Natural killer cell treated with Interleukin-12 subunit alpha and Interleukin-12 subunit beta and Interleukin-15 and Interleukin-18, amount 100 ng/mL, for 72 hours (primary cell): Measurements from ENCODE around the gene AUTS2. TPM values are rescaled to one million over a fixed set of nuclear protein-coding genes. Genes with fewer than 3 reads are reported as not detected.

ENCODE experiments used
- ATAC-seq, 2 donors: fragments of 150-1000 bp; cut with Tn5 transposase in 1 of 2; sonication (Bioruptor Pico), chemical (Tn5 transposase) in 1 of 2; 2 replicates each; pipeline ENCODE4 v1.10.0; 2021
- DNase-seq: peaks from one replicate; pipeline ENCODE4 v3.0.0; 2022; ENCODE audit warnings: low spot score
- H3K27ac Mint-ChIP-seq, 2 donors: 1 replicate in 1 of 2; 2 replicates in 1 of 2; pipeline ENCODE4 v1.8.0; 2022; ENCODE audit warnings: mixed read lengths in 2 of 2, mild to moderate bottlenecking in 1 of 2, moderate library complexity in 1 of 2
- H3K27me3 Mint-ChIP-seq, 2 donors: 1 replicate in 1 of 2; 2 replicates in 1 of 2; pipeline ENCODE4 v1.8.0; 2022; ENCODE audit warnings: mixed read lengths in 2 of 2
- H3K36me3 Mint-ChIP-seq: one replicate; pipeline ENCODE4 v1.8.0; 2022; ENCODE audit warnings: mixed read lengths
- H3K4me1 Mint-ChIP-seq, 2 donors: 1 replicate in 1 of 2; 2 replicates in 1 of 2; pipeline ENCODE4 v1.8.0; 2022; ENCODE audit warnings: low read depth in 2 of 2, mixed read lengths in 2 of 2, mild to moderate bottlenecking in 1 of 2
- H3K4me3 Mint-ChIP-seq: one replicate; pipeline ENCODE4 v1.8.0; 2022; ENCODE audit warnings: mixed read lengths
- H3K9me3 Mint-ChIP-seq: 2 replicates; pipeline ENCODE4 v1.8.0; 2022; ENCODE audit warnings: mixed read lengths
- total RNA-seq, 2 donors: library from RNA; stranded (reverse); gene quantifications; one replicate each; pipeline ENCODE4 v1.2.3, GENCODE V29; 2022

AUTS2 gene
- total RNA-seq, 2 donors from 2014 or later: 14.3 to 43.0 TPM

GRCh38 chr7:69873512-69873911 is 275.2 kb downstream of the AUTS2 start:
- Mint-ChIP-seq H3K4me3 (no peak overlapping the region), H3K27me3 (no peaks in the 10 kb centered on the region), H3K4me1 (peaks cover 20 to 35% of the 10 kb centered on the region in 2 donors), H3K36me3 (no peaks in the 10 kb centered on the region), H3K9me3 (no peaks in the 10 kb centered on the region), H3K27ac (no peak overlapping the region)
- ATAC-seq (no peak), DNase-seq (no peak)

- Mint-ChIP-seq H3K27me3 (no peaks in the 10 kb centered on the region), H3K4me3 (no peak overlapping the region), H3K4me1 (peaks cover 15 to 21% of the 10 kb centered on the region in 2 donors), H3K27ac (no peak overlapping the region), H3K9me3 (no peaks in the 10 kb centered on the region), H3K36me3 (no peaks in the 10 kb centered on the region)
- ATAC-seq (no peak), DNase-seq (no peak)
Observed at GRCh38 chr7:69878015-69878414, 279.7 kb downstream of the AUTS2 start.

- DNase-seq (no peak), ATAC-seq (no peak)
- no peak overlapping the region for H3K27ac Mint-ChIP-seq
- H3K4me3 Mint-ChIP-seq: no peak overlapping the region
- H3K9me3 Mint-ChIP-seq: no peaks in the 10 kb centered on the region
- H3K36me3 Mint-ChIP-seq: no peaks in the 10 kb centered on the region
- H3K27me3 Mint-ChIP-seq: no peaks in the 10 kb centered on the region
- peaks cover 14 to 16% of the 10 kb centered on the region in 2 donors for H3K4me1 Mint-ChIP-seq
Observed at GRCh38 chr7:69878591-69878990, 280.3 kb downstream of the AUTS2 start.

- Mint-ChIP-seq H3K36me3 (no peaks in the 10 kb centered on the region), H3K4me1 (peaks cover 6 to 7% of the 10 kb centered on the region in 2 donors), H3K27me3 (no peaks in the 10 kb centered on the region), H3K4me3 (no peak overlapping the region), H3K27ac (no peak overlapping the region), H3K9me3 (no peaks in the 10 kb centered on the region)
- ATAC-seq: no peak
- DNase-seq: no peak
Observed at GRCh38 chr7:69879989-69880388, 281.7 kb downstream of the AUTS2 start.

GRCh38 chr7:69880840-69881239 is 282.6 kb downstream of the AUTS2 start:
- no peaks in the 10 kb centered on the region for H3K9me3 Mint-ChIP-seq
- H3K4me3 Mint-ChIP-seq: no peak overlapping the region
- ATAC-seq (no peak), DNase-seq (no peak)
- no peak overlapping the region for H3K27ac Mint-ChIP-seq
- no peaks in the 10 kb centered on the region for H3K36me3 Mint-ChIP-seq
- H3K4me1 Mint-ChIP-seq: peaks cover 6 to 7% of the 10 kb centered on the region in 2 donors
- H3K27me3 Mint-ChIP-seq: no peaks in the 10 kb centered on the region

GRCh38 chr7:69882269-69882668 is 284.0 kb downstream of the AUTS2 start:
- no peaks in the 10 kb centered on the region for H3K36me3 Mint-ChIP-seq
- no peaks in the 10 kb centered on the region for H3K27me3 Mint-ChIP-seq
- DNase-seq (no peak), ATAC-seq (no peak)
- H3K4me3 Mint-ChIP-seq: no peak overlapping the region
- H3K4me1 Mint-ChIP-seq: peaks cover 6 to 7% of the 10 kb centered on the region in 2 donors
- no peak overlapping the region for H3K27ac Mint-ChIP-seq
- H3K9me3 Mint-ChIP-seq: no peaks in the 10 kb centered on the region

GRCh38 chr7:69883399-69883891 is 285.2 kb downstream of the AUTS2 start:
- H3K27ac Mint-ChIP-seq: no peak overlapping the region
- ATAC-seq: no peak
- DNase-seq: no peak

GRCh38 chr7:69885431-69885830 is 287.2 kb downstream of the AUTS2 start:
- no peaks in the 10 kb centered on the region for H3K27me3 Mint-ChIP-seq
- no peak for ATAC-seq
- H3K4me3 Mint-ChIP-seq: no peak overlapping the region
- H3K36me3 Mint-ChIP-seq: no peaks in the 10 kb centered on the region
- no peaks in the 10 kb centered on the region for H3K4me1 Mint-ChIP-seq
- no peak overlapping the region for H3K27ac Mint-ChIP-seq
- no peaks in the 10 kb centered on the region for H3K9me3 Mint-ChIP-seq
- no peak for DNase-seq

More at GRCh38 chr7:69883399-69883891, 285.2 kb downstream of the AUTS2 start:
- Mint-ChIP-seq H3K27me3 (no peaks in the 10 kb centered on the region), H3K4me1 (no peaks in the 10 kb centered on the region), H3K4me3 (no peak overlapping the region), H3K9me3 (no peaks in the 10 kb centered on the region), H3K36me3 (no peaks in the 10 kb centered on the region)

- ATAC-seq: no peak
- Mint-ChIP-seq H3K36me3 (no peaks in the 10 kb centered on the region), H3K9me3 (no peaks in the 10 kb centered on the region), H3K4me1 (no peaks in the 10 kb centered on the region), H3K4me3 (no peak overlapping the region), H3K27me3 (no peaks in the 10 kb centered on the region), H3K27ac (no peak overlapping the region)
- no peak for DNase-seq
Observed at GRCh38 chr7:69889338-69889975, 291.2 kb downstream of the AUTS2 start.

GRCh38 chr7:69889976-69890351 is 291.7 kb downstream of the AUTS2 start:
- H3K9me3 Mint-ChIP-seq: no peaks in the 10 kb centered on the region
- H3K36me3 Mint-ChIP-seq: no peaks in the 10 kb centered on the region
- ATAC-seq (no peak), DNase-seq (no peak)
- no peak overlapping the region for H3K4me3 Mint-ChIP-seq
- no peak overlapping the region for H3K27ac Mint-ChIP-seq
- H3K4me1 Mint-ChIP-seq: no peaks in the 10 kb centered on the region
- H3K27me3 Mint-ChIP-seq: no peaks in the 10 kb centered on the region

GRCh38 chr7:69892790-69893189 is 294.5 kb downstream of the AUTS2 start:
- Mint-ChIP-seq H3K4me3 (no peak overlapping the region), H3K4me1 (peaks cover 0 to 9% of the 10 kb centered on the region in 2 donors), H3K27ac (no peak overlapping the region), H3K9me3 (no peaks in the 10 kb centered on the region), H3K27me3 (no peaks in the 10 kb centered on the region), H3K36me3 (no peaks in the 10 kb centered on the region)
- DNase-seq (no peak), ATAC-seq (no peak)

GRCh38 chr7:69893906-69894305 is 295.6 kb downstream of the AUTS2 start:
- DNase-seq (no peak), ATAC-seq (no peak)
- no peaks in the 10 kb centered on the region for H3K27me3 Mint-ChIP-seq
- H3K9me3 Mint-ChIP-seq: no peaks in the 10 kb centered on the region
- H3K36me3 Mint-ChIP-seq: no peaks in the 10 kb centered on the region
- H3K4me3 Mint-ChIP-seq: no peak overlapping the region
- H3K4me1 Mint-ChIP-seq: peaks cover 0 to 9% of the 10 kb centered on the region in 2 donors
- H3K27ac Mint-ChIP-seq: no peak overlapping the region

GRCh38 chr7:69895446-69895845 is 297.2 kb downstream of the AUTS2 start:
- ATAC-seq: no peak
- Mint-ChIP-seq H3K36me3 (no peaks in the 10 kb centered on the region), H3K27me3 (no peaks in the 10 kb centered on the region), H3K9me3 (no peaks in the 10 kb centered on the region), H3K27ac (no peak overlapping the region), H3K4me1 (peaks cover 0 to 9% of the 10 kb centered on the region in 2 donors), H3K4me3 (no peak overlapping the region)
- DNase-seq: no peak

GRCh38 chr7:69896121-69896520 is 297.8 kb downstream of the AUTS2 start:
- ATAC-seq (peak in 1 of 2 donors; percentile 52), DNase-seq (no peak)
- H3K36me3 Mint-ChIP-seq: no peaks in the 10 kb centered on the region
- H3K9me3 Mint-ChIP-seq: no peaks in the 10 kb centered on the region
- H3K4me1 Mint-ChIP-seq: peaks cover 0 to 9% of the 10 kb centered on the region in 2 donors
- no peak overlapping the region for H3K27ac Mint-ChIP-seq
- no peak overlapping the region for H3K4me3 Mint-ChIP-seq
- H3K27me3 Mint-ChIP-seq: no peaks in the 10 kb centered on the region

- DNase-seq (no peak), ATAC-seq (peak; percentile 61 to 64)
- Mint-ChIP-seq H3K27me3 (no peaks in the 10 kb centered on the region), H3K27ac (no peak overlapping the region), H3K4me1 (peaks cover 0 to 9% of the 10 kb centered on the region in 2 donors), H3K4me3 (no peak overlapping the region), H3K36me3 (no peaks in the 10 kb centered on the region), H3K9me3 (no peaks in the 10 kb centered on the region)
Observed at GRCh38 chr7:69898189-69898588, 299.9 kb downstream of the AUTS2 start.
